HG03439 (cell line): ENCODE data around the gene ADGRA1.
"Not testable (repeated sequence)": the region's sequence is repeated elsewhere in the genome, so short reads cannot be mapped to it uniquely, and the experiment has no call there.

Experiments used
- ATAC-seq: cut with Tn5 transposase; IDR thresholded peaks from one replicate; pipeline ENCODE4 v1.9.1; 2021; ENCODE audit warnings: mild to moderate bottlenecking, moderate library complexity; ENCODE audit not compliant: unreplicated experiment

The ADGRA1 gene, protein sequence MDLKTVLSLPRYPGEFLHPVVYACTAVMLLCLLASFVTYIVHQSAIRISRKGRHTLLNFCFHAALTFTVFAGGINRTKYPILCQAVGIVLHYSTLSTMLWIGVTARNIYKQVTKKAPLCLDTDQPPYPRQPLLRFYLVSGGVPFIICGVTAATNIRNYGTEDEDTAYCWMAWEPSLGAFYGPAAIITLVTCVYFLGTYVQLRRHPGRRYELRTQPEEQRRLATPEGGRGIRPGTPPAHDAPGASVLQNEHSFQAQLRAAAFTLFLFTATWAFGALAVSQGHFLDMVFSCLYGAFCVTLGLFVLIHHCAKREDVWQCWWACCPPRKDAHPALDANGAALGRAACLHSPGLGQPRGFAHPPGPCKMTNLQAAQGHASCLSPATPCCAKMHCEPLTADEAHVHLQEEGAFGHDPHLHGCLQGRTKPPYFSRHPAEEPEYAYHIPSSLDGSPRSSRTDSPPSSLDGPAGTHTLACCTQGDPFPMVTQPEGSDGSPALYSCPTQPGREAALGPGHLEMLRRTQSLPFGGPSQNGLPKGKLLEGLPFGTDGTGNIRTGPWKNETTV

GRCh38 chr10:133087679-133088178, at the start of gene ADGRA1:
Gene ADGRA1 (plus strand): TSS chr10:133087924. CDS start chr10:133088910, 986 bp downstream.
- ATAC-seq: no peak

GRCh38 chr10:133038036-133038823, 49.5 kb upstream of the ADGRA1 start:
- no peak for ATAC-seq

DNA sequence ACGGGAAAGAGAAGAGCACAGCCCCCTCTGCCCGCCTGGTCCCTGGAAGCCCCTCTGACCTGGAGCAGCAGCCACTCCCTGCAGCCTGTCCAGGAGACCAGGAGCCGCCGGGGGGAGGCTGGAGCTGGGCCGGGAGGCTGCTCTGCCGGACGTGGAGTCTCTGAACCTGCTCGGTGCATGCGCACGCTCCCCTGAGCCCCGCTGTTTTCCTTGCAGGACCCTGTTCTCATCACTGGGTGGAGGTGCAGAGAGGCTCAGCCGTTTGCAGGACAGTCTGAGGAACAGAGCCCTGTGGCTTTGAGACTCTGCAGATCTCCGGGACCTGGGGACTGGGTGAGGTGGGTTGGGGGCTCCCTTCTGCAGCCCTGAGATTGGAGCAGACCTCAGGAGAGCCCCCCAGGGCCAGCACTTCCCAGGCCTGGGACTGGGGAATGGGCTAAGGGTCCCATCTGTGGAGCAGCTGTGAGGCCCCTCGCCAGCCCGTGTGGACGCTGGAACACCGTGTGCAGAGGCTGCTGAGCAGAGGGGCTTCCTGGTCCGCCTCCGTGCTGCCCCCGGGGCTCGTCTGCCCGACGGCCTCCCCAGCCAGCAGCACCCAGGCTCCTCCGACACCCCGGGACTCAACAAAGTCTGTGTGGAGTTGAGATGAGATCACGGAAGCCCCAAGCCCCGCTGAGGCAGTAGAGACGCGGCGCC, 48.5 kb upstream of the ADGRA1 start:
- no peak for ATAC-seq

DNA sequence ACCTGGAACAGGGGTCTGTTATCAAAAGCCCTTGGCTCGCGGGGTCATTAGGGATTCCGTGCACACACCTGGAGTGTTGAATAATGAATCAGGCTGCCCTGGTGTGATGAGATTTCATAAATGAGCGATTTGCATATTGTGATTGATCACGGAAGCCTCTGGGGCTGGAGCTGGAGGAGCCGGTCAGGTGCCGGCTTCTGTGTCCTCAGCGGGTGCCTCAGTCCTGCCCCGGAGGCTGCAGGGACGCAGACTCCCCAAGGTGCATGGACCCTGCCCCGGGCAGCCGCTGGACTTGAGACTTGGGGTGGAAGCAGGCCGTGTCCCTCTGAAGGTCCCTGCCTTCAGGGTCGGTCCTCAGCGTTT, 47.9 kb upstream of the ADGRA1 start:
- ATAC-seq: no peak

DNA sequence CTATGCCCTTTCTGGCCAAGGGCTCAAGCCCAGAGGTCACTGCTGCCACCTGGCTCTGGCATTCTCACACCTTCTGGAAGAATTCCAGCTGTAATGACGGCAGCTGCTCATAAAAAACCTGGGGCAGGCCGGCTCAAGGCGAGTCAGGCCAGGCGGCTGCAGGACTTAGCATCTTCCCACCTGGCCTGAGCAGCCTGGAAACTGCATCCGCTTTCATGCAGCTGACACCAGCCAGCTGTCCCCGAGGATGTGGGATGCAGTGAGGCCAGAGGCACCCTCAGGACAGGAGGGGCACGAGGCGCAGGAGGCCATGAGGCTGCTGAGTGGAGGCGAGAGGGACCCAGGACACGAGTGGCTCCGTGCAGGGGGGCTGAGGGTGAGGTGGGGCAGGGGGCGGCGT, 47.5 kb upstream of the ADGRA1 start:
- no peak for ATAC-seq

GRCh38 chr10:133041101-133041500, 46.6 kb upstream of the ADGRA1 start:
- no peak for ATAC-seq

GRCh38 chr10:133042061-133042460, 45.7 kb upstream of the ADGRA1 start:
- no peak for ATAC-seq

- no peak for ATAC-seq
These were observed 44.9 kb upstream of the ADGRA1 start for GRCh38 chr10:133042816-133043215.

DNA sequence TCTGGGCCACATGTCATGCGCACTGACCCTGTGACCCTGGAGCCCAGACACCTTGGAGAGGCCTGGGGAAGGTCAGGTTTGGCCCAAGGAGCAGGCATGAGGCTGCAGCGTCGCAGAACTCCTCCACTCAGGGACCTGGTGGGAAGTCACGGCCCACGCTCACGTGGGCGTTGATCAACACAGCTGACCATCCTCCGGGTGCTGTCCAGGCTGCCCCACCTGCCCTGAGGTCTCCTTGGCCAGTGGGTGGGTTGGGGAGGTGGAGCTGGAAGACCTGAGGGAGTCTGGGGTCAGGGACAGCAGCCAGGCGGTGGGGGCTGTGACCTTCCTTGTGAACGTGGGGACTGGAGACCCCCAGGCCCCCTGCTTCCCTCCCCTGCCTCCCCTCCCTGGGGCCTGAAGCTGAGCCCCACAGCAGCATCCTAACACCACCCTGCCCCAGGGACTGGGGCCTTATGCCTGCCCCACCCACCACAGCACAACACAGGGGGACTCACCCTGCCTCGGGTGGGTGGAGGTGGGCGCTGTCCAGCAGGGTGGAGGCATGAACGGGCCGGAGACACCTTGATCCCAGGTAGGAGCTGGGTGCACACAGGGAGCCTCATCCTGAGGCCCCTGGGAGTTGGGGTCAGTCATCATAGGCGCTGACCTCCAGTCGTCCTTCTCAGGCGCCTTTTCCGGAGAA, 44.0 kb upstream of the ADGRA1 start:
- ATAC-seq: no peak

- ATAC-seq: no peak
These were observed 43.3 kb upstream of the ADGRA1 start for GRCh38 chr10:133044401-133044811.

DNA sequence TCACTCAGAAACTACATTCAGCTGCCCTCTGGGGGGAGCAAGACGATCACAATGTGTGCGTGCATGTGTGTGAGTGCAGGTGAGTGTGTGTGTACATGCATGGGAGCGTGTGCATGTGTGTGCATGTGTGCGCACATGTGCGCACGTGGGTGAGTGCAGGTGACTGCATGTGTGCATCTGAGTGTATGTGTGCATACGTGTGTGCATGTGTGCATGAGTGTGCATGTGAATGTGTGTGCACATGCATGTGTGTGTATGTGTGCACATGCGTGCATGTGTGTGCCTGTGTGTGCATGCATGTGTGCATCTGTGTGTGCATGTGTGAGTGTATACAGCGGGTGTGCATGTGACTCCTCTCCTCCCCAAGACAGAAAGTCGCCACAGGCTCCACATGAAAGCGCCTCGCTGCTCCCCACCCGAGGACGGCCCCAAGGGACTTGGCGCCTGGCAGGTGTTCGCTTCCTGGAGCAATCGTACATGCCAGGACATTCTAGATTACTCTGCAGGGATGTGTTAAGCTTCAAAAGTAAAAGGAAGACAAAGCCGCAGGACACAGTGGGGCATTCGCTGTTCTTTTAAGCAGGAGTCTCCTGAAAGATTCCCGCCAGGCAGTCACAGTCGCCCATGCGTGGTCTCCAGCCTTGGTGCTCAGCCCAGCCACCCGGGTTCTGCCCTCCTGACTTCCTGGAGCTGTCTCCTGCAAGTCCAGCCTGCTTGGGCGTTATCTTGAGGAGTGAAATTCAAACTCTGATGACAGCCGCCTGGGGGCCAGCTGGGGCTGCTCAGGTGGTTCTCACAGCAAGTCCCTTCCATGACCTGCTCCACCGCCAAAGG, 42.0 kb upstream of the ADGRA1 start:
- no peak for ATAC-seq

DNA sequence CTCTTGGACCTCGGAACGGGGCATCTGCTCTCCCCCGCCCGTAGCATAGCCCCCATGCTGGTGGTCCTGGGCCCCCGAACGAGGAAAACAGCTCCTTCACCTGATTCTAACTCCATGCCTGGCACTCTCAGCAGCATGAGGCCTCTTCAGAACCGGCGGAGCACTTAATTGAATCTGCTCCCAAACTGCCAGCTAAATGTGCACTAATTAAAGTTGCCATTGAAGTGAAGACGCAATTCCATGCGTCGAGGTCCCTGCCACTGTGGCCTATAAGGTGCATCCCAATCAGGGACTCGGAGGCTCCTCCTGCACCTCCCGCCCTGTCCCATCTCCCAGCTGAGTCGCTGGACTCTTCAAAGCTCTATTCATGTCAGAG, 41.3 kb upstream of the ADGRA1 start:
- no peak for ATAC-seq

DNA sequence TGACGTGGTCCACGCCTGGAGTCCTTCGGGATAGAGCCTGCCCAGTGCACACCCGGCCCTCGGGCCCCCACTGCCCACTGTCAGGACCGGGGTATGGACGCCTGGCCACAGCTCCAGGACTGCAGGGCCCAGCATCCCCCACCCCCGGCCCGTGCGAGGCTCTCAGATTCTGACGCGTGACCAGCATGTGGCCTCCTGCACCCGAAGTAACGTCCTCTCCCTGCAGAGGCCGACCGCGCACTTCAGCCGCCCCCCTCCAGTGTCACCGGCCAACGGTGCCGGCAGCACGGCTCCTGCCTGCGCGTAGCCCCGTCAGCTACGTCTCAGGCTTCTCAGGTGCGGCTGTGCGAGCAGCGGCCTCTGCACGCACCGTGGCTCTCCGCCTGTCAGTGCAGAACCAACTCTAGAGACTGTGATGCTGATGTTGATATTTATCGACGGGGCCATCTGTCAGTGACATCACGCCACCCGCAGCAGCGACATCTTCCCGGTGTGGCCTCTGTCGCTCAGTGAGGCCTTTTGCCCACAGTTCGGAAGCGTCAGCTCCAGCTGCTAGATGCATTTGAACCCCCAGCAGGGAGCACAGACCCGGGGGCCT, 40.1 kb upstream of the ADGRA1 start:
- no peak for ATAC-seq

- ATAC-seq: no peak
These were observed 39.5 kb upstream of the ADGRA1 start for GRCh38 chr10:133048266-133048665.

DNA sequence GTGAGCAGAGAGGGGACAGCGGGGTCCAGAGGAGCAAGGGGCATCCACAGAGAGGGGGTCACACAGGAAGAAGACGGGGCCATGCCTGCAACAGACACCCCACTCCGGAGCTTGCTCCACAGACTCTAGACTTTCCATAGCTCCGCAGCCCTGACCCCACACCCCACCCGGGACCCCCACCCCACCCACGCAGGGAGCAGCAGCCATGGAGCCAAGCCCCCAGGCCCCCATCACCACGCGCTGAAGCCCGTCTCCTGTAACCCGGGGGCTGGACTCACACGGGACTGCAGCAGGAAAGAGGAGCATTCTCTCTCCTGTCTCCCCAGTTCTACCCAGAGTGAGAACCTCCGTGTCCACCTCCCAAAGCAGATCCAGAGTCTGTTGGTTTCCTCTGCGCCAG, 38.8 kb upstream of the ADGRA1 start:
- no peak for ATAC-seq

GRCh38 chr10:133049639-133050038, 38.1 kb upstream of the ADGRA1 start:
- no peak for ATAC-seq

DNA sequence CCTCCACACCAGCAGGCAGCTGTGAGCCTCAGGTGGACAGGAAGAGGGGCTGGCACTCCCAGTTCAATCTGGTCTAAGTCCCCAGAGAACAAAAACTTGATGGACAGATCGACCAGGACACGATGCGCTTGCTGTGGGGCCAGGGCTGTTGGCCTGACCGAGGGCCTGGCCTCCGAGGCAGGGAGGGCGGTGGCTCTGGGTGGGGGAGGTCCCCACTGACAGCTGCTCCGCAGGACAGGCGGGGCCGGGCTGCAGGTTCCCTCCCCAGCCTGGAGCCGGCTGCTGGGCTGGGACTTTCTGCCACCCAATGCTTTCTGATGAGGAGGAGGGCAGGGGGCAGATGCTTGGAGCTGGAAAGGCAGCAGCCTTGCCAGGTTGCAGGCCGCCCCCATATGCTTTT, 37.4 kb upstream of the ADGRA1 start:
- ATAC-seq: no peak

GRCh38 chr10:133052076-133052475, 35.6 kb upstream of the ADGRA1 start:
- no peak for ATAC-seq

DNA sequence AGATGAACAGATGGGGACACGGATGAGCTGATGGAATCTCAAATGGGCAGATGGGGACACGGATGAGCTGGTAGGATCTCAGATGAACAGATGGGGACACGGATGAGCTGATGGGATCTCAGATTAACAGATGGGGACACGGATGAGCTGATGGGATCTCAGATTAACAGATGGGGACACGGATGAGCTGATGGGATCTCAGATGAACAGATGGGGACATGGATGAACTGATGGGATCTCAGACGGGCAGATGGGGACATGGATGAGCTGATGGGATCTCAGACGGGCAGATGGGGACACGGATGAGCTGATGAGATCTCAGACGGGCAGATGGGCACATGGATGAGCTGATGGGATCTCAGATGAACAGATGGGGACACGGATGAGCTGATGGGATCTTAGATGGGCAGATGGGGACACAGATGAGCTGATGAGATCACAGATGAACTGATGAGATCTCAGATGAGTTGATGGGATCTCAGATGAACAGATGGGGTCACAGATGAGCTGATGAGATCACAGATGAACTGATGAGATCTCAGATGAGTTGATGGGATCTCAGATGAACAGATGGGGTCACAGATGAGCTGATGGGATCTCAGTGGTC, 34.1 kb upstream of the ADGRA1 start:
- not testable (repeated sequence) for ATAC-seq
